Esophagus squamous epithelium (tissue), 5 donors: ENCODE results near the gene CAMK1D. TPM values are rescaled to one million over a fixed set of nuclear protein-coding genes. Genes with fewer than 3 reads are reported as not detected.

Experiments used
- DNase-seq: peaks from one replicate; lab custom pipeline; 2025; lab: John Stamatoyannopoulos, UW
- H3K27ac ChIP-seq, 4 donors: fragments of 200-600 bp; sonication (generic); one replicate each; pipeline ENCODE4 v1.5.1; 2016 to 2019; ENCODE audit warnings: mild to moderate bottlenecking in 1 of 4
- H3K27me3 ChIP-seq, 4 donors: fragments of 200-600 bp; sonication (generic); 1 replicate in 3 of 4; 2 replicates in 1 of 4; pipeline versions ENCODE4 v1.5.1 to v1.6.0; 2017 to 2021; ENCODE audit warnings: antibody characterized with exemption in 1 of 4
- H3K36me3 ChIP-seq, 3 donors: fragments of 200-600 bp; sonication (generic); one replicate each; pipeline ENCODE4 v1.5.1; 2016 to 2019
- H3K4me1 ChIP-seq, 3 donors: fragments of 200-600 bp; sonication (generic); one replicate each; pipeline ENCODE4 v1.5.1; 2017 to 2019
- H3K4me3 ChIP-seq, 4 donors: fragments of 200-600 bp; sonication (generic); 1 replicate in 3 of 4; 2 replicates in 1 of 4; pipeline ENCODE4 v1.5.1; 2016 to 2019; ENCODE audit warnings: mild to moderate bottlenecking in 2 of 4, moderate library complexity in 1 of 4
- H3K9me3 ChIP-seq, 3 donors: fragments of 200-600 bp; sonication (generic); one replicate each; pipeline ENCODE4 v1.5.1; 2016 to 2019
- POLR2A ChIP-seq, 4 donors: fragments of 450-650 bp; IDR thresholded peaks; one replicate each; pipeline ENCODE4 v1.6.1; 2017; ENCODE audit warnings: antibody characterized with exemption in 4 of 4, mild to moderate bottlenecking in 4 of 4, moderate library complexity in 3 of 4
- WGBS, 2 donors: methylation state at CpG; one replicate each; pipeline ENCODE4 v1.1.5; 2018; 5-methylcytosine and 5-hydroxymethylcytosine counted together
- intact Hi-C: fragments of 100-400 bp; cut with DNase I; formaldehyde crosslinking; loops from one replicate; pipeline ENCODE4 v1.15.0; 2022
- total RNA-seq, 4 donors: library from RNA; depleted of rRNA; stranded (reverse); fragments of >200 nt; gene quantifications; one replicate each; pipeline ENCODE4 v1.1.0, GENCODE V29; 2016
- TF ChIP-seq, protein P1 (sequence below), 6 experiments: fragments of 450-650 bp in 4 of 6; fragments of 200-600 bp in 2 of 6; sonication (generic) in 2 of 6; IDR thresholded peaks; one replicate each; pipeline ENCODE4 v1.5.1; 2016 to 2019; ENCODE audit warnings: antibody characterized with exemption in 6 of 6, mild to moderate bottlenecking in 4 of 6, moderate library complexity in 4 of 6
- donor health status: DM: yes; HTN: yes; CAD: no.

Gene CAMK1D
- total RNA-seq, 4 donors from 2014 or later, result 3.8 to 11.8 (median 9.9) TPM

DNA sequence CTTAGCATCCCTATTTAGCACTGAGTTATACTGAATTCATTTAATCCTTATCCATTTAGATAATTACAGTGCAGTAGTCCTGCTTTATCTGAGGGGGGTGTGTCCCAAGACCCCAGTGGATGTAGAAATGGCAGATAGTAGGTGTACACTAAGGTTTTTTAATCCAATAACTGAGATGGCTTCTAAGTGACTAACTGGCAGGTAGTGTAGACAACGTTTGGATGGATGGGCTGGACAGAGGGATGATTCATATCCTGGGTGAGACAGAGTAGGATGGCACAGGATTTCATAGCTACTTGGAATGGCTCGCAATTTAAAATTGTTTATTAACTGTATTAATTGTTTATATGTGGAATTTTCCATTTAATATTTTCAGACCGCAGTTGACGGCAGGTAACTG lies 356.6 kb downstream of the CAMK1D start:
- intact Hi-C loops, result loop anchor here (5.0 kb wide), 1 partner anchor 444 kb away; no protein-coding TSS in a partner anchor
- DNase-seq, result no peak
- Histone ChIP-seq H3K27me3 (no peaks in the 10 kb centered on the region), H3K36me3 (no peaks in the 10 kb centered on the region), H3K9me3 (no peaks in the 10 kb centered on the region), H3K27ac (peak overlapping the region in 3 of 4 donors; percentile 66 to 79 (median 74)), H3K4me3 (no peak overlapping the region), H3K4me1 (peaks cover 50 to 91% (median 67%) of the 10 kb centered on the region in 3 donors)
- no peak for TF ChIP-seq POLR2A (IDR thresholded peaks at IDR 0.05)
- TF ChIP-seq, protein P1, sequence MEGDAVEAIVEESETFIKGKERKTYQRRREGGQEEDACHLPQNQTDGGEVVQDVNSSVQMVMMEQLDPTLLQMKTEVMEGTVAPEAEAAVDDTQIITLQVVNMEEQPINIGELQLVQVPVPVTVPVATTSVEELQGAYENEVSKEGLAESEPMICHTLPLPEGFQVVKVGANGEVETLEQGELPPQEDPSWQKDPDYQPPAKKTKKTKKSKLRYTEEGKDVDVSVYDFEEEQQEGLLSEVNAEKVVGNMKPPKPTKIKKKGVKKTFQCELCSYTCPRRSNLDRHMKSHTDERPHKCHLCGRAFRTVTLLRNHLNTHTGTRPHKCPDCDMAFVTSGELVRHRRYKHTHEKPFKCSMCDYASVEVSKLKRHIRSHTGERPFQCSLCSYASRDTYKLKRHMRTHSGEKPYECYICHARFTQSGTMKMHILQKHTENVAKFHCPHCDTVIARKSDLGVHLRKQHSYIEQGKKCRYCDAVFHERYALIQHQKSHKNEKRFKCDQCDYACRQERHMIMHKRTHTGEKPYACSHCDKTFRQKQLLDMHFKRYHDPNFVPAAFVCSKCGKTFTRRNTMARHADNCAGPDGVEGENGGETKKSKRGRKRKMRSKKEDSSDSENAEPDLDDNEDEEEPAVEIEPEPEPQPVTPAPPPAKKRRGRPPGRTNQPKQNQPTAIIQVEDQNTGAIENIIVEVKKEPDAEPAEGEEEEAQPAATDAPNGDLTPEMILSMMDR (IDR thresholded peaks at IDR 0.05), result no peak
- 65 to 69% methylated on average over 4 of the region's 4 CpGs for WGBS, 2 donors

DNA sequence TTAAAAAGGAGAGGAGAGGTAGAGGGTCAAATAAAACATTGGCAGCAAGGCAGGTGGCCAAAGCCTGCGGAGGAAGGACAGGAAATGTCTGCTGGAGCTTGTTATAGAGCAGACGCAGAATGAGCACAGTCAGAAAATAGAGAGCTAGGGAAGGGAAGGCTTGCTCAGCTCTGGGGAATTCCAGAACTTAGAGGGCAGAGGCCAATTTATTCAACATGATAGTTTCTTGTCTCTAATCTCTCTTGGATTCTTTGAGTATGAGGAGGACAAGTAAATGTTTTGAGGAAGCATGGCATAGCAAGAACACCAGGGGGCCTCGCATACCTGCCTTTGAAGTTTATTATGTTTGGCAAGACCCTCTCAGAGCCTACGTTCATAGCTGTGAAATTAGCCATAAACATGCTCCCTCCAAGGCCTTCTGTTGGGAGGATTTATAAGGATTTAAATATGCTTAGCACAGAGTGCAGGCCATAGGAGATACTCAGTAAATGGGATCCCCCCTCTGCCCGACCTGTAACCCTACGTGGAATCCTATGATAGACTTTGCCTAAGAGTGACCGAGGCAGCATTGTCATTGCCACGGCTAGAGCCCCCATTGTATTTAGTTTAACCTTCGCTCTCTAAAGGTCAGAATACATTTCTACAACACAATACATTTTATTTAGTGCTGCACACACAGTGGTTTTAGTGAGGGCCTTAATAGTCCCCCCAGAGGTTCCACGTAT lies 358.3 kb downstream of the CAMK1D start:
- no peak overlapping the region for H3K4me3 ChIP-seq
- intact Hi-C loops, result loop anchor here (5.0 kb wide), 1 partner anchor 445 kb away; no protein-coding TSS in a partner anchor
- no peaks in the 10 kb centered on the region for H3K36me3 ChIP-seq
- 39 to 46% methylated on average over 10 of the region's 10 CpGs for whole genome bisulfite sequencing, 2 donors
- H3K27ac ChIP-seq, result peak overlapping the region; percentile 48 to 79 (median 70)
- DNase-seq, result no peak
- H3K27me3 ChIP-seq, result no peaks in the 10 kb centered on the region
- TF ChIP-seq, protein P1 (IDR thresholded peaks at IDR 0.05), result peak in 5 of 6 experiments; percentile 14 to 60 (median 44)
- TF ChIP-seq POLR2A (IDR thresholded peaks at IDR 0.05), result no peak
- H3K9me3 ChIP-seq, result no peaks in the 10 kb centered on the region
- peaks cover 49 to 80% (median 59%) of the 10 kb centered on the region in 3 donors for H3K4me1 ChIP-seq

DNA sequence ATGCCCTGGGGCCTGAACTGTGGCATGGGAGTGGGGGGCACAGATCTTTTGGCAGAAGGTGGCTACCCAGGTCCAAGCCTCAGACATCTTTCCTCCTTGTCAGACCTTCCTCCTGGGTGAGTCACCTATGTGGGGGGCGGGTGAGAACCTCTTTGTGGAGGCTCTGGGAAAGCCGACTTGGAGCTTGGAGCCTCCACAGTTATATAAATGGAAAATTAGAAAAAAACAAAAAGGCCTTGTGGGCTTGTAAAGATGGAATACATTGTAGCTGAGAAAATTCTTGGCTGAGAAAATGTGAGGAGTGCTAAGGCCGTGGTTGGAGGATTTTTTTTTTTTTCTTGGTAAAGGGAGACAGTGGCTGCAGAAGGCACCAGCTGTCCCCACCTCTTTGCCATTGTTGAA lies 359.7 kb downstream of the CAMK1D start:
- intact Hi-C loops, result loop anchor here (5.0 kb wide), 1 partner anchor 447 kb away; no protein-coding TSS in a partner anchor
- no peaks in the 10 kb centered on the region for H3K36me3 ChIP-seq
- H3K4me1 ChIP-seq, result peaks cover 38 to 66% (median 48%) of the 10 kb centered on the region in 3 donors
- H3K4me3 ChIP-seq, result no peak overlapping the region
- no peak for DNase-seq
- no peak for TF ChIP-seq POLR2A (IDR thresholded peaks at IDR 0.05)
- TF ChIP-seq, protein P1 (IDR thresholded peaks at IDR 0.05), result no peak
- no peaks in the 10 kb centered on the region for H3K27me3 ChIP-seq
- no peaks in the 10 kb centered on the region for H3K9me3 ChIP-seq
- 33% methylated on average over 2 to 3 of the region's 3 CpGs for WGBS, 2 donors
- H3K27ac ChIP-seq, result peak overlapping the region; percentile 10 to 79 (median 70)

DNA sequence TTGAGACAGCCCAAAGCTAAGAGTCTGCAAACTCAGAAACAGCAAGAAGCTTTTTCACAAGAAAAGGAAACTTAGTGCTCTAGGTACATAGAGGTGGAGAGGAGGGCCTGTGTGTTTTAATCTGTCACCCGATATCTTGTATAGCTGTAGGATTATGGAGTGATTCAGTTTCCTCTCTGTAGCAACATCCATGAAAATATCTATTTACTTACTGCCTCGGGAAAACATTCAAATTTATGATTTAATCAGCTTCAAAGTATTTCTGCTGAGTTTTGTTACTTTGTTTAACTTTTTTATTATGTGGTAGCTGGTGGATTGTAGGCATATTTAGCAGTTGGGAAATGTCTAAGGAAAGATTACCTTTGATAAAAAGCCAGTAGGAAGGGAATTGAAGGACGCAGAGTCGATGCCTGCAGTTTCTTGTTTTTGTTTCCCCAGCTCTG lies 360.2 kb downstream of the CAMK1D start:
- TF ChIP-seq POLR2A (IDR thresholded peaks at IDR 0.05), result no peak
- TF ChIP-seq, protein P1 (IDR thresholded peaks at IDR 0.05), result no peak
- Histone ChIP-seq H3K36me3 (no peaks in the 10 kb centered on the region), H3K4me3 (no peak overlapping the region), H3K27ac (peak overlapping the region; percentile 10 to 79 (median 54)), H3K4me1 (peaks cover 32 to 61% (median 46%) of the 10 kb centered on the region in 3 donors), H3K9me3 (no peaks in the 10 kb centered on the region), H3K27me3 (no peaks in the 10 kb centered on the region)
- intact Hi-C loops, result loop anchor here (5.0 kb wide), 1 partner anchor 447 kb away; no protein-coding TSS in a partner anchor
- DNase-seq, result no peak
- 30 to 44% methylated on average over 4 of the region's 4 CpGs for whole genome bisulfite sequencing, 2 donors

DNA sequence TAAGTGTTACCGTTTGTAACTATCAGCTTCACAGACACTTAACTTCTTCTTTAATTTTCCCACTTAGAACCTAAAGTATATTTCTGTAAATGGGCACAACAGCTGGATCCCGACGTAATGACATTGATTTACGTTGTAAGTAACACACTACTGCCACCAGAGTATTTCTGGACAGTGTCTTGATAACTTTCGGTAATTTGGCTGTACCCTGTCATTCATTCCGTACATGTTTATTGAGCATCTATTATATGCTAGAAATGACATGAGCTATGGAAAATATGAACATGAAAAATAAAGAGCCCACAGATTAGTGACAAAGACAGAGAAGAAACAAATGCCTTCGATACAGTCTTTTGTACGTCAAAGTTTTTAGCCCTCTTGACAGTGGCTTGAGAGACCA lies 360.8 kb downstream of the CAMK1D start:
- Histone ChIP-seq H3K36me3 (no peaks in the 10 kb centered on the region), H3K4me3 (no peak overlapping the region), H3K27me3 (no peaks in the 10 kb centered on the region), H3K4me1 (peaks cover 32 to 57% (median 46%) of the 10 kb centered on the region in 3 donors), H3K9me3 (no peaks in the 10 kb centered on the region), H3K27ac (peak overlapping the region in 2 of 4 donors; percentile 47 to 66)
- intact Hi-C loops, result loop anchor here (10.0 kb wide), 2 partner anchors 195 to 355 kb away; no protein-coding TSS in a partner anchor
- WGBS, 2 donors, result 87 to 91% methylated on average over 8 of the region's 8 CpGs
- TF ChIP-seq, protein P1 (IDR thresholded peaks at IDR 0.05), result no peak
- no peak for TF ChIP-seq POLR2A (IDR thresholded peaks at IDR 0.05)
- DNase-seq, result no peak
